Osteoblast (primary cell): ENCODE data around the gene LRMDA. TPM values are rescaled to one million over a fixed set of nuclear protein-coding genes. Genes with fewer than 3 reads are reported as not detected.

ENCODE experiments used
- DNase-seq: peaks from one replicate; pipeline ENCODE4 v3.0.0; 2011; ENCODE audit warnings: low spot score, mixed read lengths; ENCODE audit not compliant: insufficient read length; ENCODE audit errors: missing footprints
- H2AFZ ChIP-seq: 2 replicates; pipeline ENCODE4 v1.6.0; 2011; ENCODE audit warnings: mild to moderate bottlenecking, low read length
- H3K27ac ChIP-seq: 2 replicates; pipeline ENCODE4 v1.5.1; 2011; ENCODE audit warnings: mild to moderate bottlenecking, low read depth, low read length, moderate library complexity
- H3K27me3 ChIP-seq: 2 replicates; pipeline ENCODE4 v1.6.0; 2012; ENCODE audit warnings: mild to moderate bottlenecking, control low read depth, inconsistent platforms, low read length, moderate library complexity; ENCODE audit not compliant: insufficient read depth
- H3K36me3 ChIP-seq: 2 replicates; pipeline ENCODE4 v1.5.1; 2011; ENCODE audit warnings: mild to moderate bottlenecking, low read length, control low read depth, moderate library complexity; ENCODE audit not compliant: insufficient read depth
- H3K4me1 ChIP-seq: 2 replicates; pipeline ENCODE4 v1.5.1; 2011; ENCODE audit warnings: mild to moderate bottlenecking, low read length, control low read depth, moderate library complexity; ENCODE audit not compliant: insufficient read depth
- H3K4me2 ChIP-seq: 2 replicates; pipeline ENCODE4 v1.6.0; 2011; ENCODE audit warnings: mild to moderate bottlenecking, low read length; ENCODE audit not compliant: insufficient read depth
- H3K4me3 ChIP-seq: fragments of 200-600 bp; sonication (generic); 3 replicates; pipeline ENCODE4 v1.5.1; 2012; ENCODE audit warnings: mild to moderate bottlenecking, low read length, inconsistent platforms; ENCODE audit not compliant: insufficient read depth
- H3K79me2 ChIP-seq: 2 replicates; pipeline ENCODE4 v1.6.0; 2012; ENCODE audit warnings: mild to moderate bottlenecking, low read length, control low read depth, inconsistent platforms; ENCODE audit not compliant: insufficient read depth
- H3K9me3 ChIP-seq: 2 replicates; pipeline ENCODE4 v1.5.1; 2011; ENCODE audit warnings: low read depth, low read length, control low read depth
- H4K20me1 ChIP-seq: 2 replicates; pipeline ENCODE4 v1.6.0; 2012; ENCODE audit warnings: mild to moderate bottlenecking, low read length, control low read depth; ENCODE audit not compliant: insufficient read depth
- total RNA-seq: library from RNA; depleted of rRNA; stranded (reverse); fragments of >200 nt; gene quantifications from 2 replicates; pipeline ENCODE4 v1.2.3, GENCODE V29; 2012
- TF ChIP-seq, protein P1 (sequence below): IDR thresholded peaks from 2 replicates; pipeline ENCODE4 v1.5.1; 2011; ENCODE audit warnings: mild to moderate bottlenecking, low read depth, low read length, moderate library complexity; ENCODE audit errors: extremely low read depth

LRMDA gene
- total RNA-seq, 1 donor: 18.5 TPM

DNA sequence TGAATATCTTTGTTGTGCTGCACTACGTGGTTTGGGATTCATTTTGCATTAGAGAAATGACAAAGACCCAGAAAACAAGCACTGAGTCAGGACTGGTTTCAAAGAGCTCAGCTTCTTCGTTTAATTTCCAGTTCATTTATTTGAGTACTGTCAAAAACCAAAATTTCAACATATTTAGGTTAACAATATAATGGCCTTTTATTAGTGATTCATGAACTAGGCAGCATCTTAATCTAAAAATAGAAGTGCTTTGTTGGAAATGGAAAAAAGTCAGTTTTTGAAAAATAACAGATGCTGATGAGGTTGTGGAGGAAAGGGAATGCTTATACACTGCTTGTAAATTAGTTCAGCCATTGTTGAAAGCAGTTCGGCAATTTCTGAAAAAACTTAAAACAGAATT lies 856.4 kb downstream of the LRMDA start:
- no peaks in the 10 kb centered on the region for H3K9me3 ChIP-seq
- DNase-seq: no peak
- no peaks in the 10 kb centered on the region for H3K36me3 ChIP-seq
- H4K20me1 ChIP-seq: no peaks in the 10 kb centered on the region
- no peak overlapping the region for H2AFZ ChIP-seq
- TF ChIP-seq, protein P1, sequence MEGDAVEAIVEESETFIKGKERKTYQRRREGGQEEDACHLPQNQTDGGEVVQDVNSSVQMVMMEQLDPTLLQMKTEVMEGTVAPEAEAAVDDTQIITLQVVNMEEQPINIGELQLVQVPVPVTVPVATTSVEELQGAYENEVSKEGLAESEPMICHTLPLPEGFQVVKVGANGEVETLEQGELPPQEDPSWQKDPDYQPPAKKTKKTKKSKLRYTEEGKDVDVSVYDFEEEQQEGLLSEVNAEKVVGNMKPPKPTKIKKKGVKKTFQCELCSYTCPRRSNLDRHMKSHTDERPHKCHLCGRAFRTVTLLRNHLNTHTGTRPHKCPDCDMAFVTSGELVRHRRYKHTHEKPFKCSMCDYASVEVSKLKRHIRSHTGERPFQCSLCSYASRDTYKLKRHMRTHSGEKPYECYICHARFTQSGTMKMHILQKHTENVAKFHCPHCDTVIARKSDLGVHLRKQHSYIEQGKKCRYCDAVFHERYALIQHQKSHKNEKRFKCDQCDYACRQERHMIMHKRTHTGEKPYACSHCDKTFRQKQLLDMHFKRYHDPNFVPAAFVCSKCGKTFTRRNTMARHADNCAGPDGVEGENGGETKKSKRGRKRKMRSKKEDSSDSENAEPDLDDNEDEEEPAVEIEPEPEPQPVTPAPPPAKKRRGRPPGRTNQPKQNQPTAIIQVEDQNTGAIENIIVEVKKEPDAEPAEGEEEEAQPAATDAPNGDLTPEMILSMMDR: no peak
- H3K27me3 ChIP-seq: no peaks in the 10 kb centered on the region
- H3K27ac ChIP-seq: no peak overlapping the region
- no peak overlapping the region for H3K4me3 ChIP-seq
- no peaks in the 10 kb centered on the region for H3K79me2 ChIP-seq
- H3K4me1 ChIP-seq: peaks cover 36% of the 10 kb centered on the region
- no peak overlapping the region for H3K4me2 ChIP-seq

DNA sequence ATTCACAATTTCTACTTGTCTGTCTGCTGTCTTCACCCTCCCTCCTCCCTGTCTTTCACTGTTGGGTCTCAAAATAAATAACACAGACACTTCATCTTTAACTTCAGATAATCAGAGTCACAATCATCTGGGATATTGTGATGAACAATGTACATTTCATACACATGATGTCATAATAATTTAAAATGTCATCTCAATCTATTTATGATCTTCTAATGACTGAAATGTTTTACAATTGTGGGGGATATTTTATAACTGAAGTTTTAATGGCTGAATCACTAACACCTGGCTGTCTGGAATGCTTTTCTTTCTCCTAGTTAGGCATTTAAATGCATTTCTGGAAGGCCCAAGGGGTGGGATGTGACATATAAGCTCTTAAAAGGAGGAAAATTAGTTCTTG lies 859.8 kb downstream of the LRMDA start:
- DNase-seq: no peak
- Histone ChIP-seq H3K27me3 (no peaks in the 10 kb centered on the region), H3K36me3 (no peaks in the 10 kb centered on the region), H3K4me2 (no peak overlapping the region), H3K4me1 (peaks cover 24% of the 10 kb centered on the region), H3K9me3 (no peaks in the 10 kb centered on the region), H3K79me2 (no peaks in the 10 kb centered on the region), H3K27ac (no peak overlapping the region), H2AFZ (no peak overlapping the region), H3K4me3 (no peak overlapping the region), H4K20me1 (no peaks in the 10 kb centered on the region)
- TF ChIP-seq, protein P1: no peak

DNA sequence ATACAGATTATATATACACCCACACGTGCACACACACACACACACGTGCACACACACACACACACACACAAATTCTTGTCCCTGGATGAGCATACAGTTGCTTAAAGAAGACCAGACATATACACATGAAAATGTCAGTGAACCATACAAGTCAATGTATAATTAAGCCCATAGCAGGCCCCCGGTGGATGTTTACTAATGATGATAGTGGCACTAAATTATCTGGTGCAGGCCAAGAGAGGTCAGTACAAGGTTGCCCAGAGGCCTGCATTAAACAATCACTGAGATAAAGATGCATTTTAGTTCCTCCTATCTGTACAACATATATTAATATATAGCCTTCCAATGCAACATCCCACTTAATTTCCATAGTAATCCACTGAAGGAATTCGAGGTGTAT lies 860.5 kb downstream of the LRMDA start:
- no peaks in the 10 kb centered on the region for H4K20me1 ChIP-seq
- H3K4me3 ChIP-seq: no peak overlapping the region
- H3K4me1 ChIP-seq: peaks cover 17% of the 10 kb centered on the region
- H3K9me3 ChIP-seq: no peaks in the 10 kb centered on the region
- no peak for DNase-seq
- H3K36me3 ChIP-seq: no peaks in the 10 kb centered on the region
- TF ChIP-seq, protein P1: no peak
- no peak overlapping the region for H3K4me2 ChIP-seq
- H2AFZ ChIP-seq: no peak overlapping the region
- no peaks in the 10 kb centered on the region for H3K79me2 ChIP-seq
- no peaks in the 10 kb centered on the region for H3K27me3 ChIP-seq
- no peak overlapping the region for H3K27ac ChIP-seq

DNA sequence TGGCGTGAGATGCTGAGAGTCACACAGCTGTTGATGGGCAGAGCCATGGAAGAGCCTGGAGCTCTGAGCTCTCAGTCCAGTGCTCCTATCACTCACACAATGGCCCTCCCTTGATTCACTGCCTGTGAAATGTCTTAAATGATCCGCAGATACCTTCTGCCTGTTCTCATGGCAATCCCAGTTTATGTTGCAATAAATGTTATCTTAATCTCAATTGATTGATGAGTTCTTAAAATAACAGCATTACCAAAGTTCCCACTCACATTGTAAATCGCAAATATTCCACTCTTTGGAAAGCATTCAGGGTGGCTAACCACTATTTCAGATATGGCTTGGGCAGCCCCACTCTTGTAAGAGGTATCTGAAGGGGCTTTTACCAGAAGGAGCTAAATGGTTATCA lies 865.5 kb downstream of the LRMDA start:
- Histone ChIP-seq H3K79me2 (no peaks in the 10 kb centered on the region), H4K20me1 (no peaks in the 10 kb centered on the region), H3K36me3 (no peaks in the 10 kb centered on the region), H3K27me3 (no peaks in the 10 kb centered on the region), H3K4me3 (no peak overlapping the region), H2AFZ (no peak overlapping the region), H3K27ac (no peak overlapping the region), H3K9me3 (no peaks in the 10 kb centered on the region), H3K4me1 (no peaks in the 10 kb centered on the region), H3K4me2 (no peak overlapping the region)
- TF ChIP-seq, protein P1: no peak
- no peak for DNase-seq
